ENCODE results near the gene L3MBTL4.
"Not testable (repeated sequence)": the region's sequence is repeated elsewhere in the genome, so short reads cannot be mapped to it uniquely, and the experiment has no call there.

The L3MBTL4 gene

DNA sequence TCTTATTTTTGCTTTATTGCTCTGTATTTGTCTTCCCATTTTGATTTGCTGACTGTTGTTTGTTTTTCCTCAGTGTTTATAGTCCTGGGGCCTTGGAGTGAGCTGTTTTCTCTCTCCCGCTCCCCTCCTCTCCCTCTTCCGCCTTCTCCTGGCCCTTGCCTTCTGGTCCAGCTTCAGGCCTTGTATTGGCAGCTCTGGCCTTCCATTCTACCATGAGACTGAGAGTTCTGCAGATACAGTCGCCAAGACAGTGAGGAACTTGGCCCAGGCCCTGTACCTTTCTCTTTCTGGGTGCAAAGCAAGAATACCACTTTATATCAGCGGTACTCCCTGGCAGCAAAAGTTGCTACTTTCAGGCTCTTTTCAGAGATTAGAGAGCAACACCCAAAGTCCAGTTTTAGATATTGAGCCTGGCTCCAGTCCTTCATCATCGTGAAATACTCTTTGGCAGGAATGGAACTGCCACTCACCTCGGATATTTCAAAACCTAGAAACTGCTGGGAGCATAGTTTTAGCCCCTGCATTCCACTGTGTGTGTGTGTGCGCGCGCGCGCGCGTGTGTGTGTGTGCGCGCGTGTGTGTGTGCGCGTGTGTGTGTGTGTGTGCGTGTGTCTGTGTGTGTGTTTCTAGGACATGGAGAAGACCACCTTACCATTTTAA, 17.1 kb upstream of the L3MBTL4 start:
- WGBS (ENCODE audit: insufficient coverage, insufficient read length) = no CpG with 5 or more reads among the region's 19 CpGs
- no peaks in the 10 kb centered on the region for H3K4me1 ChIP-seq (ENCODE audit: control insufficient read depth, insufficient read depth, low read length)
- no peak for DNase-seq (ENCODE audit: low read depth, low spot score)
- H3K9me3 ChIP-seq (ENCODE audit: control insufficient read depth, insufficient read depth, low read length) = no peaks in the 10 kb centered on the region
- H3K27me3 ChIP-seq (ENCODE audit: control insufficient read depth, insufficient read depth, low read length) = no peaks in the 10 kb centered on the region
- no peak overlapping the region for H3K27ac ChIP-seq (ENCODE audit: low read length)
- H3K4me3 ChIP-seq (ENCODE audit: low read length) = no peak overlapping the region
- no peaks in the 10 kb centered on the region for H3K36me3 ChIP-seq (ENCODE audit: control insufficient read depth, insufficient read depth, low read length)

DNA sequence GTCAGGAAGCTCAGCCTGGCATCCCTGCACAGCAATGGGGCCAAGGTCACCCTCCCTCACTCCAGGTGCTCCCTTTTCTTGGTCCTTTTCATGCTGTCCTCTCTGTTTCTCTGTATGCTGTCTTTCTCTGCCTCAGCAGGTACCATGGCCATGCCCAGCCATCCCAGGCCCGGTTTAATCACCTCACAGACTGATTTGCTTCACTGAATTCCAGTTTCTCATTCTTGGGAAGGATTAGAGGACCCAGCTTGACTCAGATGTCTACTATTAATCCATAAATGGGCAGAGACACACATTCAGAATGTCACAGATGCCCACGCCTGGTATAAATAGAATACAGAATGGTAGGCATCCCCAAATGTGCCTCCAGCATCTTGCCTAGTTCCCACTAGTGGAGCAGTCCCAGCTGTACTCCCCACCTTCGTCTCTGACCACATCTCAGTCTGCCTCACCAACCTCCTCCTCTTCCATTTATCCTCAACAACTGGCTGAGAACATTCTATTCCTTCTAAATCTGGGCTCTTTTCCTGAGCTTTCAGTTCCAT, 14.2 kb upstream of the L3MBTL4 start:
- no peak for DNase-seq (ENCODE audit: low read depth, low spot score)
- Histone ChIP-seq H3K4me1 (ENCODE audit: control insufficient read depth, insufficient read depth, low read length) (no peaks in the 10 kb centered on the region), H3K4me3 (ENCODE audit: low read length) (no peak overlapping the region), H3K9me3 (ENCODE audit: control insufficient read depth, insufficient read depth, low read length) (no peaks in the 10 kb centered on the region), H3K27ac (ENCODE audit: low read length) (no peak overlapping the region), H3K27me3 (ENCODE audit: control insufficient read depth, insufficient read depth, low read length) (no peaks in the 10 kb centered on the region), H3K36me3 (ENCODE audit: control insufficient read depth, insufficient read depth, low read length) (no peaks in the 10 kb centered on the region)
- WGBS (ENCODE audit: insufficient coverage, insufficient read length) = no CpG with 5 or more reads among the region's 3 CpGs

DNA sequence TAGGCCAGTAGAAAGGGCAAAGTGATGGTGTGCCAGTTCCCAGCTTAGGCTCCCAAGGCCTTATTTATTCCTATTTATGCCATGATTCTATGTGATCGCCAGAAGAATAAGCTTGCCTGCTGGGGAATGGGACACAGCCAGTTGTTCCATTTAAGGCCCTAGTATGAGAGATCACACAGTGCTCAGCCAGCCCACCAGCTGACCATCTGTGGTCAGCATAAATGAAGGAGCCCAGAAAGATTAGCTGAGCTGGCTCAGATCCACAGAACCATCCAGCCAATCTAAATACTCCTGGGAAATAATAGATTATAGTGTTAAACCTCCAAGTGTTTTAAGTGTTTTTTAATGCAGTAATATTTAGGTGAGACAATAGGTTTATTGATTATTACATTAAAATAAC, 12.6 kb upstream of the L3MBTL4 start:
- Histone ChIP-seq H3K27me3 (ENCODE audit: control insufficient read depth, insufficient read depth, low read length) (no peaks in the 10 kb centered on the region), H3K4me1 (ENCODE audit: control insufficient read depth, insufficient read depth, low read length) (no peaks in the 10 kb centered on the region), H3K9me3 (ENCODE audit: control insufficient read depth, insufficient read depth, low read length) (no peaks in the 10 kb centered on the region), H3K4me3 (ENCODE audit: low read length) (no peak overlapping the region), H3K27ac (ENCODE audit: low read length) (no peak overlapping the region), H3K36me3 (ENCODE audit: control insufficient read depth, insufficient read depth, low read length) (no peaks in the 10 kb centered on the region)
- no CpG with 5 or more reads among the region's 1 CpG for WGBS (ENCODE audit: insufficient coverage, insufficient read length)
- DNase-seq (ENCODE audit: low read depth, low spot score) = no peak

DNA sequence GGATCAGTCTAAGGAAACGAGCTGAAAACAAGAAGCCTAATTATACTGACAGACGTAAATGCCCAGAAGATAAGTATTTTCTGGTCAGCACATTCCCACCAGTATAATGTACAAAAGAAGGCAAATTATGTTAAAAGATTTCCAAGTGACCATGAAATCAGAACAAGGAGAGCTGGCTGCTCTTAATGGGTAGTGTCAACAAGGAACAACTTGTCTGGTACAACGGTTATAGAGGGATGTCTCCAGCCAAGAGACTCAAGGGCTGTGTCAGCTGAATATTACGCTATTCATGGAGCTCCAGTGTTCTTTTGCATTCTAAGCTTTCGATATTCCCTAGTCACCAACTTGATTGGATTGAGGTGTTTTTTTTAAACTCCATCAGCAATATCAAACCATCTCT, 8.6 kb upstream of the L3MBTL4 start:
- Histone ChIP-seq H3K9me3 (ENCODE audit: control insufficient read depth, insufficient read depth, low read length) (no peaks in the 10 kb centered on the region), H3K4me1 (ENCODE audit: control insufficient read depth, insufficient read depth, low read length) (no peaks in the 10 kb centered on the region), H3K4me3 (ENCODE audit: low read length) (no peak overlapping the region), H3K36me3 (ENCODE audit: control insufficient read depth, insufficient read depth, low read length) (no peaks in the 10 kb centered on the region), H3K27me3 (ENCODE audit: control insufficient read depth, insufficient read depth, low read length) (no peaks in the 10 kb centered on the region), H3K27ac (ENCODE audit: low read length) (no peak overlapping the region)
- no peak for DNase-seq (ENCODE audit: low read depth, low spot score)
- no CpG with 5 or more reads among the region's 5 CpGs for WGBS (ENCODE audit: insufficient coverage, insufficient read length)

DNA sequence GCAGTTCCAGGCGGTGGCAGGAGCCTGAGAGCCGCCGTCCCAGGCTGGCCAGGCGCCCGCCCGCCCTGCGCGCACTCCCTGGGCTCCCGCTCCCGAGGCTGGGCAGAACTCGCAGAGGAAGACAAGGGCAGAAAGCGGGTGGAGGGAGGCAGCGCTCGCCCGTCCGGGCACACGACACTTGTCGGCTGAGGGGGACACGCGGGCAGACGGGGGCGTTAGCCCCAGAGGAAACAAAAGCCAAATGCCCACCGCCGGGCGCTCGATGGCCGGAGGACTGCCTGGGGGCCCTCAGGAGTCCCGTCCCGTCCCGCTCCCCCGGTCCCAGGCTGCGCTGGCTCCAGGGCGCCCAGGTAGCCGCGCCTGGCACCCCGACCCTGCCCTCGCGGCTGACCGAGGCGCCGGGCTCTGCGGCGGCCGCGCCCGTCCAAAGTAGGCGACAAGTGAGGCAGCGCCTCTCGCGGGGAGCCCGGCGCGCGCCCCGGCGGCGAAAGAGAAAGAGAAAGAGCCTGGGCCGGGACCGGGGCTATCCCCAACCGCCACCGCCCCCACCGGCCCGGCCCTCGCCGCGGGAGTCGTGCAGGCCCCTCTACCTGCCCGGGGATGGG, 491 bp downstream of the L3MBTL4 start:
- DNase-seq (ENCODE audit: low read depth, low spot score) = no peak
- Histone ChIP-seq H3K9me3 (ENCODE audit: control insufficient read depth, insufficient read depth, low read length) (no peaks in the 10 kb centered on the region), H3K27me3 (ENCODE audit: control insufficient read depth, insufficient read depth, low read length) (peaks cover 5% of the 10 kb centered on the region; the same call in 1 of the 2 replicates), H3K4me3 (ENCODE audit: low read length) (peak overlapping the region; percentile 94), H3K4me1 (ENCODE audit: control insufficient read depth, insufficient read depth, low read length) (no peaks in the 10 kb centered on the region), H3K27ac (ENCODE audit: low read length) (no peak overlapping the region), H3K36me3 (ENCODE audit: control insufficient read depth, insufficient read depth, low read length) (no peaks in the 10 kb centered on the region)
- no CpG with 5 or more reads among the region's 68 CpGs for WGBS (ENCODE audit: insufficient coverage, insufficient read length)

DNA sequence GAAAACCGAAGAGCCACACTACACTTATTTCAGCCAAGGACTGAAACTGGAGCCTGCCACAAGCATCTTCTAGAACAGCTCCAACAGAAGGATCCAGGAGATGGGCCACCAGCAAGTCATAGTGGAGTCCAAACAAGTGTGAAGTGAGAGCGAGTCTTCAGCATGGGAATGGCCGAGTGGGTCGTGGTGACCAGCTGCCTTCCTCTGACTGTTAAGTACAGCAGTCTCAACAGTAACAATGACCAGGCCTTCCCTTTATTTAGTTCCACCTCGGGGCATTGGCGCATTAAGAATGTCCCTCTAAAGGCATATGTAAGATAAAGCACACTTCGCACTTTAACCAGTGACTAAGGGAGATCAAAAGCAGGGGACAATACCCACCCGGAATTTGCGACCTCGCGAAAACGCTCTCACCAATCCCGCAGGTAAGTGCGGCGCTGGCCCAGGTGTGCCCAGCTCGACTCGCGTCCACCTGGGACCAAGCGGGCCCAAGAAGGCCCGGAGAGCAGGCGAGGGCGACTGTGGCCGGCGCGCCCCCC, 1.1 kb downstream of the L3MBTL4 start:
- no peak for DNase-seq (ENCODE audit: low read depth, low spot score)
- H3K36me3 ChIP-seq (ENCODE audit: control insufficient read depth, insufficient read depth, low read length) = no peaks in the 10 kb centered on the region
- whole genome bisulfite sequencing (ENCODE audit: insufficient coverage, insufficient read length) = no CpG with 5 or more reads among the region's 25 CpGs
- peaks cover 5% of the 10 kb centered on the region; the same call in 1 of the 2 replicates for H3K27me3 ChIP-seq (ENCODE audit: control insufficient read depth, insufficient read depth, low read length)
- H3K27ac ChIP-seq (ENCODE audit: low read length) = no peak overlapping the region
- peak overlapping the region; percentile 94; the same call in 1 of the 2 replicates for H3K4me3 ChIP-seq (ENCODE audit: low read length)
- no peaks in the 10 kb centered on the region for H3K9me3 ChIP-seq (ENCODE audit: control insufficient read depth, insufficient read depth, low read length)
- H3K4me1 ChIP-seq (ENCODE audit: control insufficient read depth, insufficient read depth, low read length) = no peaks in the 10 kb centered on the region

DNA sequence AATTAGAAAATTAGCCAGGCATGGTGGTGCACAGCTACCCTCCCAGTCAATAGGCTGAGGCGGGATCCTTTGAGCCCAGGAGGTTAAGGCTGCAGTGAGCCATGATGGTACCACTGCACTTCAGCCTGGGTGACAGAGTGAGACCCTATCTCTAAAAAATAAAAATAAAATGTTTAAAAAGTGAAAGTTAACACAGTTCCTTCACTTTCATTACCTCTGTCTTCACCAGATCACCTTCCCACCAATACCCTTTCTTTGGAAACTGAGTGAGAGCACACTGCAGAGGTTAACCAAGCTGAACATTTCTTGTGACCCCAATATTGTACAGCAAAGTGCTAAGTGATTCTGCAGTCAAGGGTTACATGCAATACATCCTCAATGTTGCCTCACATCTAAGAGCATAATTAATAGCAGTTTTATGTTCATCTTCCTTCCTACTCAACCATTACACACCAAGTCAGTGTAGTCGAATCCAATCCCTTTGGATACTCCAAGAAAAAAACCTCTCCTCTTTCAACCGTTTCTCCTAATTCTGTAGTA, 1.7 kb downstream of the L3MBTL4 start:
- Histone ChIP-seq H3K4me3 (ENCODE audit: low read length) (no peak overlapping the region), H3K27me3 (ENCODE audit: control insufficient read depth, insufficient read depth, low read length) (peaks cover 5% of the 10 kb centered on the region; the same call in 1 of the 2 replicates), H3K36me3 (ENCODE audit: control insufficient read depth, insufficient read depth, low read length) (no peaks in the 10 kb centered on the region), H3K27ac (ENCODE audit: low read length) (no peak overlapping the region), H3K9me3 (ENCODE audit: control insufficient read depth, insufficient read depth, low read length) (no peaks in the 10 kb centered on the region), H3K4me1 (ENCODE audit: control insufficient read depth, insufficient read depth, low read length) (no peaks in the 10 kb centered on the region)
- no CpG with 5 or more reads among the region's 3 CpGs for WGBS (ENCODE audit: insufficient coverage, insufficient read length)
- no peak for DNase-seq (ENCODE audit: low read depth, low spot score)

DNA sequence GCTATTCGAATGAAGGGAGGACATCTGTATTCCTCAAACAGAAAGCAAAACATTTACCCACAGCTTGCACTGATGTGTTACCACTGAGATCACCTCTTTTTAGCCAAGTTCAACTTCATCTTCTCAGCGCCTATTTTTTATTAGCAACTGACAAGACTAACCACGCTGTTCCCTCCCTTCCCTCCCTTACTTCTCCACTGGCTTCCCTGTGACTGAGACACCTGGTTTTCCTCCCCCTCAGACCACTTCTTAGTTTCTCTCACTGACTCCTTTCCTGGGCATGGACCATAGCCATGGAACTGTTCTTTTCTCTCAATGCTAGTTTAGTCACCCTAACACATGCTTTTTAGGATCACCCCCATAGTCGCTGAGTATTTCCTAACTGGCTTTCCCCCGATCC, 3.3 kb downstream of the L3MBTL4 start:
- WGBS (ENCODE audit: insufficient coverage, insufficient read length) = no CpG with 5 or more reads among the region's 5 CpGs
- H3K4me3 ChIP-seq (ENCODE audit: low read length) = no peak overlapping the region
- peaks cover 5% of the 10 kb centered on the region; the same call in 1 of the 2 replicates for H3K27me3 ChIP-seq (ENCODE audit: control insufficient read depth, insufficient read depth, low read length)
- no peaks in the 10 kb centered on the region for H3K9me3 ChIP-seq (ENCODE audit: control insufficient read depth, insufficient read depth, low read length)
- H3K27ac ChIP-seq (ENCODE audit: low read length) = no peak overlapping the region
- H3K36me3 ChIP-seq (ENCODE audit: control insufficient read depth, insufficient read depth, low read length) = no peaks in the 10 kb centered on the region
- no peaks in the 10 kb centered on the region; the same call in 1 of the 2 replicates for H3K4me1 ChIP-seq (ENCODE audit: control insufficient read depth, insufficient read depth, low read length)
- no peak for DNase-seq (ENCODE audit: low read depth, low spot score)

DNA sequence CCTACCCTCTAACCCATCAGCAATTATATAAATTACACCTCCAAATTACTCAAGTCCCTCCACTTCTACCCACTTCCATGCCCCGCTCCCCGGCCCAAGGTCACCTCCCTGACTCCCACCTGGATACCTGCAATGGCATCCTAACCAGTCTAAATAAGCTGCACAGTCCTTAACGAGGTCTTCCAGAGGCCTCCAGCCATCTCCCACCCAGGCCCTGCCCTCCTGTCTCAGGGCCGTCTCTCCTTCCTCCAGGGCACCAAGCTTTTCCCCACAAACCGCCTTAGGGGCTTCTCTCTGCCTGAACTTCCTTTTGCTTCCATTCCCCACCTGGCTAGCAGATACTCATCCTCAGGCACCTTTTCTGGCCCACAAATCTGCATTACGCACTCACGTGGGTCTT, 4.8 kb downstream of the L3MBTL4 start:
- Histone ChIP-seq H3K36me3 (ENCODE audit: control insufficient read depth, insufficient read depth, low read length) (no peaks in the 10 kb centered on the region), H3K4me3 (ENCODE audit: low read length) (no peak overlapping the region), H3K4me1 (ENCODE audit: control insufficient read depth, insufficient read depth, low read length) (no peaks in the 10 kb centered on the region; the same call in 1 of the 2 replicates), H3K27me3 (ENCODE audit: control insufficient read depth, insufficient read depth, low read length) (peaks cover 5% of the 10 kb centered on the region; the same call in 1 of the 2 replicates), H3K9me3 (ENCODE audit: control insufficient read depth, insufficient read depth, low read length) (no peaks in the 10 kb centered on the region), H3K27ac (ENCODE audit: low read length) (no peak overlapping the region)
- DNase-seq (ENCODE audit: low read depth, low spot score) = no peak
- WGBS (ENCODE audit: insufficient coverage, insufficient read length) = no CpG with 5 or more reads among the region's 7 CpGs

DNA sequence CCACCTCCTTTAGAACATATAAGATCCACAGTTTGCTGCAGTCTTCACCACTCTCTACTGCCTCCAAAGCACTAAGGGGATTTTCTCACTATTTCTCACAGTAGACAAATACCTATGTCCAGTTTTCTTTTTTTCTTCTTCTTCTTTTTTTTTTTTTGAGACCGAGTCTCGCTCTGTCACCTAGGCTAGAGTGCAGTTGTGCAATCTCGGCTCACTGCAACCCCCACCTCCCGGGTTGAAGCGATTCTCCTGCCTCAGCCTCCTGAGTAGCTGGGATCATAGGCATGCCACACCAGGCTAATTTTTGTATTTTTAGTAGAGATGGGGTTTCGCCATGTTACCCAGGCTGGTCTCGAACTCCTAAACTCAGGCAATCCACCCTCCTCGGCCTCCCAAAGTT, 6.2 kb downstream of the L3MBTL4 start:
- H3K4me3 ChIP-seq (ENCODE audit: low read length); H3K9me3 ChIP-seq (ENCODE audit: control insufficient read depth, insufficient read depth, low read length); H3K27ac ChIP-seq (ENCODE audit: low read length); H3K27me3 ChIP-seq (ENCODE audit: control insufficient read depth, insufficient read depth, low read length); H3K4me1 ChIP-seq (ENCODE audit: control insufficient read depth, insufficient read depth, low read length); DNase-seq (ENCODE audit: low read depth, low spot score); H3K36me3 ChIP-seq (ENCODE audit: control insufficient read depth, insufficient read depth, low read length): not testable (repeated sequence)
- WGBS (ENCODE audit: insufficient coverage, insufficient read length) = no CpG with 5 or more reads among the region's 8 CpGs

Measured in iPS DF 6.9 (cell line).